Mammary microvascular endothelial cell (primary cell): ENCODE results near the gene SLC35B4. TPM values are rescaled to one million over a fixed set of nuclear protein-coding genes. Genes with fewer than 3 reads are reported as not detected.

Source experiments
- total RNA-seq: library from RNA; depleted of rRNA; stranded (reverse); fragments of >200 nt; gene quantifications from 2 replicates; pipeline ENCODE4 v1.2.3, GENCODE V29; 2015

SLC35B4 gene
- 11.9 and 12.7 TPM in 2 replicates for total RNA-seq

GRCh38 chr7:134316539-134317344 is at the start of gene SLC35B4:
Gene SLC35B4, minus strand, starts transcription at chr7:134316930. Its CDS starts 179 bp downstream, at chr7:134316751.

Other genes with a start within 250 kb of the SLC35B4 start
- gene LRGUK, start 189.6 kb downstream of the SLC35B4 start, total RNA-seq = not detected in 2 replicates
- gene AKR1B1, start 142.2 kb upstream of the SLC35B4 start, total RNA-seq = 90.6 and 98.5 TPM in 2 replicates
- gene AKR1B10, start 210.6 kb upstream of the SLC35B4 start, total RNA-seq = 0.15 TPM in 1 of 2 replicates, not detected in the other
- gene AKR1B15, start 232.2 kb upstream of the SLC35B4 start, total RNA-seq = not detected in 2 replicates